A549 (cell line): ENCODE measurements around the gene ENTR1.

Source experiments
- EP300 ChIP-seq, 2 experiments: fragments of >200 bp; sonication (Bioruptor Twin); formaldehyde crosslinking; IDR thresholded peaks; 2 replicates in 1 of 2; 3 replicates in 1 of 2; pipeline ENCODE4 v1.6.1; 2016 to 2017
- POLR2AphosphoS2 ChIP-seq: conservative IDR thresholded peaks from 2 replicates; pipeline ENCODE4 v1.6.1; 2012; ENCODE audit warnings: low read length, improper control_type of control experiment, inconsistent platforms

DNA sequence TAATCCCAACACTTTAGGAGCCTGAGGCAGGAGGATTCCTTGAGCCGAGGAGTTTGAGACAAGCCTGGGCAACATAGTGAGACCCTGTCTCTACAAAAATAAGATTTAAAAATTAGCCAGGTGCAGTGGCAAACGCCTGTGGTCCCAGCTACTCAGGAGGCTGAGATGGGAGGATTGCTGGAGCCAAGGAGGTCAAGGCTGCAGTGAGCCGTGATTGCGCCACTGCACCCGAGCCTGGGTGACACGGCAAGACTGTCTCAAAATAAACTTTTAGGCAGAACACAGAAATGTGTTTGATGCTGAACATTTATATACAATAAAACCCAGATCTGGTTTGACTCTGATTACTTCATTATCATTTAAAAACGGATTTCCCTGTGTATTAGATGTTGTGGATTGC, 4.9 kb downstream of the ENTR1 start:
- TF ChIP-seq EP300 (IDR thresholded peaks at IDR 0.05) (no peak), POLR2AphosphoS2 (no peak)
